Measurements from ENCODE around the gene CERS6. TPM values are rescaled to one million over a fixed set of nuclear protein-coding genes. Genes with fewer than 3 reads are reported as not detected.

Gene CERS6
- total and polyA plus RNA-seq, 2 of the 8 experiments (the other 6 are each of a cell fraction or from before 2014, with no cell fraction given): 6.8 to 28.2 TPM

DNA sequence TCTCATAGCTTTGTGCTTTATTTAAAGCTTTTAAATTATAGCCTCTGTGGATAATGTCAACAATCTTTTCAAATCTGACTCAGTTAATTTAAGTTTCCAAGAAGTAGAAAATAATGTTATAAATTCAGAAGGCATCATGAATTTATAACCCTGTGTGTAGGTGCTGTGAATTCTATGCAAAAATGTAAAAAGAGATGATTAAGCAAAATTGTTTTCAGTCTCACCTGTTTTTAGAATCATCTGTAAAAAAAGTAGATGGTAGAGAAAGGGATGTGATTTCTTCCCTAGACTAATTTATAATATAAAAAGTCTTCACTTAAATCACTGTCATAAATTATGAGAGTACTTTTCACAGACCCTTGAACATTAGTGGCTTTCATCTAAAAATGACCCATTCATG is 260.8 kb downstream of the CERS6 start:
- Histone ChIP-seq H2AK5ac (ENCODE audit: low read depth, low read length) (no peak overlapping the region), H3K4me1 (replicated peaks in 1 of 4; ENCODE audit: control insufficient read depth in 3 of 4, insufficient read depth in 4 of 4, low read length in 3 of 4) (no peaks in the 10 kb centered on the region), H3K9me3 (ENCODE audit: insufficient read depth in 2 of 2, low read depth in 1 of 2, low read length in 1 of 2) (no peaks in the 10 kb centered on the region), H2BK12ac (ENCODE audit: low read depth, low read length) (no peak overlapping the region), H4K5ac (ENCODE audit: insufficient read length, low read depth, low read length) (no peak overlapping the region), H3K18ac (ENCODE audit: extremely low read depth, low read length) (no peak overlapping the region), H2AFZ (ENCODE audit: low read length) (no peak overlapping the region), H3K4ac (replicated peaks; ENCODE audit: insufficient read length, low read depth, low read length) (no peak overlapping the region), H2BK20ac (ENCODE audit: low read length) (no peak overlapping the region), H3K36me3 (ENCODE audit: control insufficient read depth in 2 of 4, insufficient read depth in 4 of 4, low read length in 3 of 4) (peaks cover 0 to 3% (median 0%) of the 10 kb centered on the region in 4 experiments; a peak in 1 of 8 replicates), H3K4me2 (ENCODE audit: insufficient read depth in 1 of 2, low read depth in 2 of 2, low read length in 2 of 2) (no peak overlapping the region), H3K79me2 (ENCODE audit: control insufficient read depth in 1 of 2, insufficient read depth in 2 of 2, low read length in 2 of 2) (no peaks in the 10 kb centered on the region), H3K23ac (ENCODE audit: insufficient read length) (no peak overlapping the region), H3K27ac (ENCODE audit: low read depth, low read length) (no peak overlapping the region), H3K56ac (replicated peaks; ENCODE audit: insufficient read length, low read depth, low read length) (no peak overlapping the region), H2BK5ac (ENCODE audit: low read depth, low read length) (no peak overlapping the region), H3K79me1 (ENCODE audit: low read depth, low read length) (no peaks in the 10 kb centered on the region), H3K9ac (replicated peaks in 1 of 4; ENCODE audit: extremely low read depth in 1 of 4, low read depth in 3 of 4, low read length in 3 of 4) (no peak overlapping the region), H3K14ac (ENCODE audit: insufficient read length) (no peak overlapping the region), H2BK120ac (replicated peaks; ENCODE audit: low read depth, low read length) (no peak overlapping the region), H2BK15ac (ENCODE audit: low read length) (no peak overlapping the region), H4K8ac (ENCODE audit: extremely low read depth, insufficient read depth, low read length) (no peak overlapping the region), H3K27me3 (replicated peaks in 1 of 4; ENCODE audit: control insufficient read depth in 3 of 4, extremely low read depth in 1 of 4, insufficient read depth in 3 of 4, low read length in 3 of 4) (no peaks in the 10 kb centered on the region), H3K4me3 (ENCODE audit: extremely low read depth in 1 of 4, insufficient read depth in 2 of 4, low read depth in 3 of 4, low read length in 4 of 4) (no peak overlapping the region), H4K91ac (replicated peaks; ENCODE audit: insufficient read length, low read length) (no peak overlapping the region), H3K23me2 (ENCODE audit: low read depth, low read length) (no peaks in the 10 kb centered on the region; the same call in 1 of the 2 replicates), H4K20me1 (replicated peaks in 1 of 2; ENCODE audit: control insufficient read depth in 1 of 2, insufficient read depth in 2 of 2, low read length in 2 of 2) (no peaks in the 10 kb centered on the region)
- FAIRE-seq (no peak), DNase-seq (ENCODE audit: low read depth in 1 of 2, low spot score in 2 of 2) (no peak)
- POLR2A ChIA-PET (ENCODE audit: partially characterized antibody): no interaction called here
- CTCF ChIA-PET (ENCODE audit: partially characterized antibody): interaction anchor here (1.4 to 1.6 kb wide), 2 partner anchors 9 to 11 kb away, joined by 4 to 9 read pairs; no protein-coding TSS in a partner anchor
- TF ChIP-seq, protein P1, sequence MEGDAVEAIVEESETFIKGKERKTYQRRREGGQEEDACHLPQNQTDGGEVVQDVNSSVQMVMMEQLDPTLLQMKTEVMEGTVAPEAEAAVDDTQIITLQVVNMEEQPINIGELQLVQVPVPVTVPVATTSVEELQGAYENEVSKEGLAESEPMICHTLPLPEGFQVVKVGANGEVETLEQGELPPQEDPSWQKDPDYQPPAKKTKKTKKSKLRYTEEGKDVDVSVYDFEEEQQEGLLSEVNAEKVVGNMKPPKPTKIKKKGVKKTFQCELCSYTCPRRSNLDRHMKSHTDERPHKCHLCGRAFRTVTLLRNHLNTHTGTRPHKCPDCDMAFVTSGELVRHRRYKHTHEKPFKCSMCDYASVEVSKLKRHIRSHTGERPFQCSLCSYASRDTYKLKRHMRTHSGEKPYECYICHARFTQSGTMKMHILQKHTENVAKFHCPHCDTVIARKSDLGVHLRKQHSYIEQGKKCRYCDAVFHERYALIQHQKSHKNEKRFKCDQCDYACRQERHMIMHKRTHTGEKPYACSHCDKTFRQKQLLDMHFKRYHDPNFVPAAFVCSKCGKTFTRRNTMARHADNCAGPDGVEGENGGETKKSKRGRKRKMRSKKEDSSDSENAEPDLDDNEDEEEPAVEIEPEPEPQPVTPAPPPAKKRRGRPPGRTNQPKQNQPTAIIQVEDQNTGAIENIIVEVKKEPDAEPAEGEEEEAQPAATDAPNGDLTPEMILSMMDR (IDR thresholded peaks at IDR 0.05; ENCODE audit: control extremely low read depth in 1 of 3, insufficient read depth in 1 of 3, low read depth in 1 of 3, low read length in 3 of 3): no peak
- TF ChIP-seq KDM4A (IDR thresholded peaks at IDR 0.05; ENCODE audit: low read depth, low read length, severe bottlenecking): no peak
- no peak for TF ChIP-seq EZH2 (IDR thresholded peaks at IDR 0.05; ENCODE audit: low read depth, low read length, severe bottlenecking)
- no peak for TF ChIP-seq ASH2L (IDR thresholded peaks at IDR 0.05; ENCODE audit: low read length)
- no peak for TF ChIP-seq CEBPB (IDR thresholded peaks at IDR 0.05; ENCODE audit: low read depth, low read length)
- TF ChIP-seq, protein P2, sequence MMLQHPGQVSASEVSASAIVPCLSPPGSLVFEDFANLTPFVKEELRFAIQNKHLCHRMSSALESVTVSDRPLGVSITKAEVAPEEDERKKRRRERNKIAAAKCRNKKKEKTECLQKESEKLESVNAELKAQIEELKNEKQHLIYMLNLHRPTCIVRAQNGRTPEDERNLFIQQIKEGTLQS (IDR thresholded peaks at IDR 0.05; ENCODE audit: insufficient read depth, low read depth, low read length): no peak
- no peak for TF ChIP-seq SIX5 (IDR thresholded peaks at IDR 0.05; ENCODE audit: low read depth, low read length)
- TF ChIP-seq CBX8 (IDR thresholded peaks at IDR 0.05; ENCODE audit: borderline replicate concordance, low read depth, low read length): no peak
- no peak for TF ChIP-seq MAFK (IDR thresholded peaks at IDR 0.05; ENCODE audit: low read depth, low read length)
- no peak for TF ChIP-seq TAF7 (optimal IDR thresholded peaks at IDR 0.05; ENCODE audit: borderline replicate concordance, low read depth, low read length)
- no peak for TF ChIP-seq NANOG (IDR thresholded peaks at IDR 0.05; ENCODE audit: insufficient read depth, low read depth, low read length, poor library complexity, severe bottlenecking)
- no peak for TF ChIP-seq YY1 (IDR thresholded peaks at IDR 0.05; ENCODE audit: low read depth, low read length)
- TF ChIP-seq BACH1 (IDR thresholded peaks at IDR 0.05; ENCODE audit: low read length): no peak
